Cardiac muscle cell (in vitro differentiated cells and primary cell): ENCODE measurements around the gene CD33. TPM values are rescaled to one million over a fixed set of nuclear protein-coding genes. Genes with fewer than 3 reads are reported as not detected.

Experiments used
- DNase-seq, 2 donors: peaks; one replicate each; pipeline versions ENCODE4 v3.0.0 to v3.0.0-alpha.2; 2010 to 2017; ENCODE audit warnings: low read depth in 1 of 2, low spot score in 1 of 2
- H3K27ac ChIP-seq: fragments of 200-600 bp; sonication (generic); 2 replicates; pipeline ENCODE4 v1.5.1; 2016
- H3K27me3 ChIP-seq: fragments of 200-600 bp; sonication (generic); 2 replicates; pipeline ENCODE4 v1.6.0; 2016; ENCODE audit warnings: control low read depth
- H3K36me3 ChIP-seq: fragments of 200-600 bp; sonication (generic); 2 replicates; pipeline ENCODE4 v1.5.1; 2016; ENCODE audit warnings: control low read depth
- H3K4me1 ChIP-seq: fragments of 200-600 bp; sonication (generic); 2 replicates; pipeline ENCODE4 v1.8.1; 2017; ENCODE audit warnings: low read depth, mild to moderate bottlenecking, mixed run types
- H3K4me3 ChIP-seq: fragments of 200-600 bp; sonication (generic); 2 replicates; pipeline ENCODE4 v1.5.1; 2016; ENCODE audit warnings: mild to moderate bottlenecking
- H3K9me3 ChIP-seq: fragments of 200-600 bp; sonication (generic); 2 replicates; pipeline ENCODE4 v1.5.1; 2017; ENCODE audit warnings: low read depth, mild to moderate bottlenecking, control low read depth
- polyA plus RNA-seq: library from polyadenylated mRNA; unstranded; fragments of >200 nt; fragmentation: Nextera tagmentation; extraction: Ambion mirVana; gene quantifications from 2 replicates; pipeline ENCODE4 v1.2.1, GENCODE V29; 2016
- total RNA-seq: library from RNA; depleted of rRNA; stranded (reverse); fragments of >200 nt; gene quantifications from 2 replicates; pipeline ENCODE4 v1.2.3, GENCODE V29; 2016
- TF ChIP-seq, protein P1 (sequence below): IDR thresholded peaks from 2 replicates; pipeline ENCODE4 v1.5.1; 2012; ENCODE audit warnings: low read depth, mild to moderate bottlenecking, low read length

CD33 gene
- total and polyA plus RNA-seq, 2 experiments from 2014 or later = not detected

DNA sequence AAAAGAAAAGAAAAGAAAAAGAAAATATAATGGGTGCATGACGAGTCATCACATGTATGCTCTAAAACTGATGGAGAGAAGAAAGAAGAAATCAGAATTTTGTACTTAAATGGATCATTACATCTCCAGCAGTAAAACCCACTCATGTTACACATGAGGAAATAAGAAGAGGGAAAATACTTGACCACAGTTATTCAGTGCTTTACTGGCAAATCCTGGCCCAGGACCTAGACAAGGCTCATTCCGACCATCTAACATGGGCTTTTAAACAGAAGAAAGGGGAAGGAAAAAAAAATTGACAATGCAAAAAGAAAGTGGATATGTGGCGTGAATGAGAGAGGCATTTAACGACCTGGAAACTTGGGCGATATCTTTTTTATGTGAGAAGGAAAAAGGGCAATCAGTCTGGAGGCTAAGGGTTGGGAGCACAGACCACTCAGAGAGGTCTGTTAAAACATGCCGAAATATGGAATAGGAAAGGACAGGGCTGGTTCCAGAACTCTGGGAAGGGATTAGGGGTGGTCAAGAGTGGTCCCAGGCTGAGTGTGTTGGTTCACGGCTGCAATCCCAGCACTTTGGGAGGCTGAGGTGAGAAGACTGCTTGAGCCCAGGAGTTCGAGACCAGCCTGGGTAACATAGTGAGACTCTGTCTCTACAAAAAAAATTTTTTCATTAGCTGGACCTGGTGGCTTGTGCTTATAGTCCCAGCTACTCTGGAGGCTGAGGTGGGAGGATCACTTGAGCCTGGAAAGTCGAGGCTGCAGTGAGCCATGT, 27.6 kb downstream of the CD33 start:
- Histone ChIP-seq H3K36me3 (no peaks in the 10 kb centered on the region), H3K4me1 (no peaks in the 10 kb centered on the region), H3K27ac (no peak overlapping the region), H3K27me3 (no peaks in the 10 kb centered on the region), H3K9me3 (no peaks in the 10 kb centered on the region), H3K4me3 (no peak overlapping the region)
- TF ChIP-seq, protein P1, sequence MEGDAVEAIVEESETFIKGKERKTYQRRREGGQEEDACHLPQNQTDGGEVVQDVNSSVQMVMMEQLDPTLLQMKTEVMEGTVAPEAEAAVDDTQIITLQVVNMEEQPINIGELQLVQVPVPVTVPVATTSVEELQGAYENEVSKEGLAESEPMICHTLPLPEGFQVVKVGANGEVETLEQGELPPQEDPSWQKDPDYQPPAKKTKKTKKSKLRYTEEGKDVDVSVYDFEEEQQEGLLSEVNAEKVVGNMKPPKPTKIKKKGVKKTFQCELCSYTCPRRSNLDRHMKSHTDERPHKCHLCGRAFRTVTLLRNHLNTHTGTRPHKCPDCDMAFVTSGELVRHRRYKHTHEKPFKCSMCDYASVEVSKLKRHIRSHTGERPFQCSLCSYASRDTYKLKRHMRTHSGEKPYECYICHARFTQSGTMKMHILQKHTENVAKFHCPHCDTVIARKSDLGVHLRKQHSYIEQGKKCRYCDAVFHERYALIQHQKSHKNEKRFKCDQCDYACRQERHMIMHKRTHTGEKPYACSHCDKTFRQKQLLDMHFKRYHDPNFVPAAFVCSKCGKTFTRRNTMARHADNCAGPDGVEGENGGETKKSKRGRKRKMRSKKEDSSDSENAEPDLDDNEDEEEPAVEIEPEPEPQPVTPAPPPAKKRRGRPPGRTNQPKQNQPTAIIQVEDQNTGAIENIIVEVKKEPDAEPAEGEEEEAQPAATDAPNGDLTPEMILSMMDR = no peak
- no peak for DNase-seq

DNA sequence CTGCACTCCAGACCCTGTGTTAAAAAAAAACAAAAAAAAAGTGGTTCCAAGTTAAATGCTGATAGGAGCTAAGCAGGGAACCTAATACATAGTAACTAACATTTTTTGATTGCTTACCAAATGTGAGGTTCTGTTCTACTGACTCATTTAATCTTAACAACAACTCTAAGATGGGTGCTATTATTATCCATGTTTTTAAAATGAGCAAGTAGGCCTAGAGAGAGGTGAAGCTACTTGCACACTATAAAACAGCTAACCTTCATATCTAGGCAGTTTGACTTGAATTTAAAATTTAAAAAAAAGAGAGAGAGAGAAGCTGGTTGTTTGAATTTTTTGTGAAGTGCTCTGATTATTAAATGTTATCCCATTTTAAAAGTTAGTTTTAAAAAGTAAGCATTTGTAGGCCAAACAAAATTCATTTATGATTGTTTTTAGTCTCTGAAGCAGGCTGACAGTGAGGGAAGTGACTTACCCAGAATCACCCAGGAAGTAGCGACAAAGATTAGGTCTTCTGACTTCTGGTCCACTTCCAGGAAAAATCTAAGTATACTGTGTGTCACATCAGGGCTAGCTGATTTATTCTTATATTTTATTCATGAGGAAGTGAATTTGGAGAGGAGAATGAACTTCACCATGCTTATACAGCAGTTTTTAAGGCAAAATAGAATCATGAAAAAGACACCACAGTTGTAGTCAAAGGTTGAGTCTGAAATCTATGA, 28.4 kb downstream of the CD33 start:
- Histone ChIP-seq H3K4me1 (no peaks in the 10 kb centered on the region), H3K4me3 (no peak overlapping the region), H3K9me3 (no peaks in the 10 kb centered on the region), H3K36me3 (no peaks in the 10 kb centered on the region), H3K27me3 (no peaks in the 10 kb centered on the region), H3K27ac (no peak overlapping the region)
- TF ChIP-seq, protein P1 = no peak
- no peak for DNase-seq

DNA sequence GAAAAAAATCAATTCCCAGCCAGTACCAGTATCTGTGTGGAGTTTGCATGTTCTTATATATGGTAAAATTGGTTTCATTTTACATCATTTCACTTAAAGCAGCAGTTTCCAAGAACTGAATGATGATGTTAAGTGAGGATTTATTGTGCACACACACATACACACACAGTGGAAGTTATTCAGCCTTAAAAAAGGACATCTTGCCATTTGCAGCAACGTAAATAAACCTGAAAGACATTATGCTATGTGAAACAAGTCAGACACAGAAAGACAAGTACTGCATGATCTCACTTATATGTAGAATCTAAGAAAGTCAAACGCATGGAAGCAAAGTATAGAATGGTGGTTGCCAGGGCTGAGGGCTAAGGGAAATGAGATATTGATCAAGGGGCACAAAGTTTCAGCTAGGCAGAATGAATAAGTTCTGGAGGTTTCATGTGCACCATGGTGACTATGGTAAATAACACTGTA, 31.3 kb downstream of the CD33 start:
- Histone ChIP-seq H3K9me3 (no peaks in the 10 kb centered on the region), H3K4me3 (no peak overlapping the region), H3K27me3 (no peaks in the 10 kb centered on the region), H3K27ac (no peak overlapping the region), H3K36me3 (no peaks in the 10 kb centered on the region), H3K4me1 (no peaks in the 10 kb centered on the region)
- no peak for DNase-seq
- TF ChIP-seq, protein P1 = no peak

DNA sequence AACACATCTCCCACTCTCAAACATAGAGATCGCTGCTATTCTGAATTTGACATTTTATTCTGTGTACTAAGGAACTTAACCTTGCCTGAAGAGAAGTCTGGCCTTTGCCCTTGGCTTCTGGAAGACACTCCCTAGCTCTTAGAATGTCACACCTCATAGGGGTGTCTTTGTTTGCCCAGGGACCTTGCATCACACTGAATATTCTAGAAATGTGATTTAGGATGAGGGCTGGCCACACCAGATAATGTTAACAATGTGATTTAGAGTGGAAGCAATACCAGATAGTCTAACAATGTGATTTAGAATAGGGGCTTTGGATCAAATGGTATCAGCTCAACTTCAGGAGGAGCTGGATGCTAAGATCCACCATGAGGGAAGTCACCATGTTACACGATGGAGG, 32.6 kb downstream of the CD33 start:
- Histone ChIP-seq H3K4me3 (no peak overlapping the region), H3K36me3 (no peaks in the 10 kb centered on the region), H3K4me1 (no peaks in the 10 kb centered on the region), H3K27me3 (no peaks in the 10 kb centered on the region), H3K9me3 (no peaks in the 10 kb centered on the region), H3K27ac (no peak overlapping the region)
- no peak for DNase-seq
- TF ChIP-seq, protein P1 = no peak

DNA sequence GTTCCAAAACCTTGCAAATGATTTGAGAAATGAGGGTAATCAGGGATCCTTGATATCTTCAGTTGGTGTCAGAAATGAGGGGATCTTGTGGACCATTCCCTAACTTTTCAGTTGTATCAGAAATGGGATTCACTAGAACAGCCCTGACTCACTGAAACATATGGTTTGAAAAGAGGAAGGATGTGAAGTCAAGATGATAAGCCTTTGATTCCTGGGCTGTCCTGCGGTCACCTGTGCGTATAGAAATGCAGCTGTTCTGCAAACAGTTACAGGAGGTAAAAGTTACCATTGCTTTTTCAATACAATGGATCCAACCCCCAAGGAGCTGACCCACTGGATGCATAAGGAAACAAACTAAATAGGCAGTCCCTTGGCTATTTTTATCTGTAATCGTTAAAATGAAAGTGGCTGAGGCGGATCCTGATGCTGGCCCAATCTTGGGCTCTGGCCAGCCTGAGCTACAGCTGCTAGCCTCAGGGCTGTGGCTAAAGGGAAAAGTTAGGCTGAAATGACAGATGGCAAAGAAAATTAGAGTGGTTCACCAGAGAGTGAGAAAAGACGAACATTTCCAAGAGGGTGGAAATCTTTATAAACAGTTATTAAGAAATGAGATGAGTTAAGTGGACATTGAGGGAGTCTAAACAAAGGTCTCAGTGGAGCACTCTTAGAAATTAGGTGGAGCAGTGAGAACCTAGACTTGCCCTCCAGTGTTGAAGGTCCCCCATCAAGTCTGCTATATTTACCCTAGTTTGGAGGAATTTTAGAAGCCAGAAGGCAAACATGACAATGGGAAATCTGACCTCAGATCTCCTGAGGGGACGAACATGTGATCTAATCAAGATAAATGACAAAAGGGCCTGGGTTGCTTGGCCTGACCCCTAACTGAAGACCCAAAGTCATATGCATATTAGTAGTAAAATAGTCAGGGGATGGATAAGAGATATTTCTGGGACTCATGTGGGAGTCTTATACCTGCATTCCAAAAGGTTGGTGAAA, 33.6 kb downstream of the CD33 start:
- no peak for DNase-seq
- TF ChIP-seq, protein P1 = no peak
- Histone ChIP-seq H3K36me3 (no peaks in the 10 kb centered on the region), H3K9me3 (no peaks in the 10 kb centered on the region), H3K27ac (no peak overlapping the region), H3K27me3 (no peaks in the 10 kb centered on the region), H3K4me3 (no peak overlapping the region), H3K4me1 (no peaks in the 10 kb centered on the region)
